Liver (tissue), 3 donors: Measurements from ENCODE around the gene CAPS.

Experiments used
- CTCF ChIP-seq: fragments of 150-350 bp; IDR thresholded peaks from 2 replicates; pipeline ENCODE4 v1.5.1; 2017; ENCODE audit warnings: improper control_type of control experiment, low read depth, low read length; ENCODE audit not compliant: missing input control
- FOXA2 ChIP-seq: IDR thresholded peaks from 2 replicates; pipeline ENCODE4 v1.6.1; 2016; ENCODE audit warnings: antibody characterized with exemption
- HNF4G ChIP-seq: IDR thresholded peaks from 2 replicates; pipeline ENCODE4 v1.6.1; 2016; ENCODE audit warnings: antibody characterized with exemption
- JUND ChIP-seq, 2 donors: IDR thresholded peaks; 2 replicates each; pipeline ENCODE4 v1.6.1; 2016; ENCODE audit warnings: antibody characterized with exemption in 2 of 2
- RAD21 ChIP-seq, 2 donors: IDR thresholded peaks; 2 replicates each; pipeline ENCODE4 v1.6.1; 2016; ENCODE audit warnings: antibody characterized with exemption in 2 of 2, mild to moderate bottlenecking in 2 of 2
- SP1 ChIP-seq: IDR thresholded peaks from 2 replicates; pipeline ENCODE4 v1.6.1; 2018; ENCODE audit warnings: antibody characterized with exemption, mild to moderate bottlenecking
- TAF1 ChIP-seq: conservative IDR thresholded peaks from 2 replicates; pipeline ENCODE4 v1.6.1; 2016; ENCODE audit warnings: antibody characterized with exemption, mild to moderate bottlenecking
- YY1 ChIP-seq: IDR thresholded peaks from 2 replicates; pipeline ENCODE4 v1.6.1; 2016; ENCODE audit warnings: antibody characterized with exemption, mild to moderate bottlenecking
- TF ChIP-seq, protein P1 (sequence below): IDR thresholded peaks from 2 replicates; pipeline ENCODE4 v1.6.1; 2016; ENCODE audit warnings: antibody characterized with exemption
- TF ChIP-seq, protein P2 (sequence below): IDR thresholded peaks from 2 replicates; pipeline ENCODE4 v1.6.1; 2016; ENCODE audit warnings: antibody characterized with exemption
- donor health status: healthy.
- donor health status: healthy.

DNA sequence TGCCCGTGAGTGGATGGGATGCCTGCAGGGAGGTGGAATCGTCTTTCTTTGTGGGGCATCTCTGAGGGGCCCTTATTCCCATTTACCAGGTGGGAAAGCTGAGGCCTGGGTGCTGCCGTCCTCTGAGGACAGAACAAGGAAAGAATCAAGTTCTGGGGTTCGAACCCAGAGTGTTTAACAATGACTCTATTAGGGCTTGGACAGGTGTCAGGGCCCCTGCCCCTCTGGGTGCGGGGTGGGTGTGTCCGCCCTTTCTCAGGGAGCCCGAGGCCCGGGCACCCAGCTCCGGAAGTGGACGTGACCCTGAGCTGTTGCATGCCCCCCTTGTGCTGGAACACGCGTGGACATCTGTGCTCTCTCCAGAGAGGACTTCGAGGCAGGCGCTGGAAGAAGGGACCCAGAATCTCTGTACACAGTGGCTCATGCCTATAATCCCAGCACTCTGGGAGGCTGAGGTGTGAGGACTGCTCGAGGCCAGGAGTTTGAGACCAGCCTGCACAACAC is 21.2 kb upstream of the CAPS start:
- no peak for TF ChIP-seq CTCF
- TF ChIP-seq RAD21 (IDR thresholded peaks at IDR 0.05): no peak
- no peak for TF ChIP-seq SP1
- TF ChIP-seq YY1: no peak
- no peak for TF ChIP-seq JUND (IDR thresholded peaks at IDR 0.05)
- TF ChIP-seq HNF4G: no peak
- TF ChIP-seq, protein P1, sequence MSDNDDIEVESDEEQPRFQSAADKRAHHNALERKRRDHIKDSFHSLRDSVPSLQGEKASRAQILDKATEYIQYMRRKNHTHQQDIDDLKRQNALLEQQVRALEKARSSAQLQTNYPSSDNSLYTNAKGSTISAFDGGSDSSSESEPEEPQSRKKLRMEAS: no peak
- TF ChIP-seq TAF1: no peak
- TF ChIP-seq FOXA2: no peak
- TF ChIP-seq, protein P2, sequence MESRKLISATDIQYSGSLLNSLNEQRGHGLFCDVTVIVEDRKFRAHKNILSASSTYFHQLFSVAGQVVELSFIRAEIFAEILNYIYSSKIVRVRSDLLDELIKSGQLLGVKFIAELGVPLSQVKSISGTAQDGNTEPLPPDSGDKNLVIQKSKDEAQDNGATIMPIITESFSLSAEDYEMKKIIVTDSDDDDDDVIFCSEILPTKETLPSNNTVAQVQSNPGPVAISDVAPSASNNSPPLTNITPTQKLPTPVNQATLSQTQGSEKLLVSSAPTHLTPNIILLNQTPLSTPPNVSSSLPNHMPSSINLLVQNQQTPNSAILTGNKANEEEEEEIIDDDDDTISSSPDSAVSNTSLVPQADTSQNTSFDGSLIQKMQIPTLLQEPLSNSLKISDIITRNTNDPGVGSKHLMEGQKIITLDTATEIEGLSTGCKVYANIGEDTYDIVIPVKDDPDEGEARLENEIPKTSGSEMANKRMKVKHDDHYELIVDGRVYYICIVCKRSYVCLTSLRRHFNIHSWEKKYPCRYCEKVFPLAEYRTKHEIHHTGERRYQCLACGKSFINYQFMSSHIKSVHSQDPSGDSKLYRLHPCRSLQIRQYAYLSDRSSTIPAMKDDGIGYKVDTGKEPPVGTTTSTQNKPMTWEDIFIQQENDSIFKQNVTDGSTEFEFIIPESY: no peak
